Tibial nerve (tissue), 4 donors: ENCODE measurements around the gene PTX4. TPM values are rescaled to one million over a fixed set of nuclear protein-coding genes. Genes with fewer than 3 reads are reported as not detected.

Experiments used
- DNase-seq, 2 donors: peaks; one replicate each; pipeline ENCODE4 v3.0.0-alpha.2; 2019; ENCODE audit warnings: low spot score in 2 of 2
- H3K27ac ChIP-seq, 4 donors: fragments of 200-600 bp; sonication (generic) in 3 of 4; one replicate each; pipeline ENCODE4 v1.5.1; 2017 to 2019; ENCODE audit warnings: mild to moderate bottlenecking in 1 of 4
- H3K27me3 ChIP-seq, 2 donors: fragments of 200-600 bp; sonication (generic) in 1 of 2; one replicate each; pipeline versions ENCODE4 v1.5.1 to v1.6.0; 2017 to 2019
- H3K36me3 ChIP-seq, 3 donors: fragments of 200-600 bp; sonication (generic); one replicate each; pipeline ENCODE4 v1.5.1; 2018 to 2019
- H3K4me1 ChIP-seq, 4 donors: fragments of 200-600 bp; sonication (generic) in 3 of 4; one replicate each; pipeline ENCODE4 v1.5.1; 2017 to 2019
- H3K4me3 ChIP-seq, 4 donors: fragments of 200-600 bp; sonication (generic) in 3 of 4; one replicate each; pipeline ENCODE4 v1.5.1; 2017 to 2019; ENCODE audit warnings: mild to moderate bottlenecking in 1 of 4, moderate library complexity in 1 of 4
- H3K9me3 ChIP-seq, 4 donors: fragments of 200-600 bp; sonication (generic) in 3 of 4; one replicate each; pipeline ENCODE4 v1.5.1; 2017 to 2019
- CTCF ChIP-seq, 5 experiments: fragments of 200-600 bp in 3 of 5; fragments of 450-650 bp in 2 of 5; sonication (generic) in 3 of 5; IDR thresholded peaks; one replicate each; pipeline ENCODE4 v1.5.1; 2016 to 2019; ENCODE audit warnings: antibody characterized with exemption in 5 of 5, mild to moderate bottlenecking in 3 of 5, moderate library complexity in 2 of 5
- EP300 ChIP-seq, 2 donors: sonication (generic); formaldehyde crosslinking; IDR thresholded peaks; one replicate each; pipeline ENCODE4 v1.6.1; 2017; ENCODE audit warnings: antibody characterized with exemption in 2 of 2, mild to moderate bottlenecking in 1 of 2
- POLR2A ChIP-seq, 2 donors: fragments of 450-650 bp; IDR thresholded peaks; one replicate each; pipeline ENCODE4 v1.6.1; 2017; ENCODE audit warnings: antibody characterized with exemption in 2 of 2, mild to moderate bottlenecking in 2 of 2, moderate library complexity in 2 of 2
- WGBS, 2 donors: methylation state at CpG; one replicate each; pipeline ENCODE4 v1.1.5; 2018; 5-methylcytosine and 5-hydroxymethylcytosine counted together
- total RNA-seq, 4 donors: library from RNA; depleted of rRNA; stranded (reverse); fragments of >200 nt; gene quantifications; one replicate each; pipeline ENCODE4 v1.1.0, GENCODE V29; 2016

The PTX4 gene
- total RNA-seq, 4 donors from 2014 or later, result not detected

GRCh38 chr16:1474082-1474795 is 14.5 kb downstream of the PTX4 start:
- Histone ChIP-seq H3K36me3 (peaks cover 0 to 6% (median 0%) of the 10 kb centered on the region in 3 donors), H3K9me3 (no peaks in the 10 kb centered on the region), H3K27ac (peak overlapping the region; percentile 80 to 97 (median 95)), H3K27me3 (no peaks in the 10 kb centered on the region), H3K4me1 (peaks cover 0 to 48% (median 13%) of the 10 kb centered on the region in 4 donors), H3K4me3 (peak overlapping the region; percentile 60 to 100 (median 98))
- TF ChIP-seq EP300 (IDR thresholded peaks at IDR 0.05) (no peak), POLR2A (IDR thresholded peaks at IDR 0.05) (no peak), CTCF (IDR thresholded peaks at IDR 0.05) (no peak)
- whole genome bisulfite sequencing, 2 donors, result 10 to 22% methylated on average over 18 to 50 of the region's 57 CpGs
- no peak for DNase-seq

DNA sequence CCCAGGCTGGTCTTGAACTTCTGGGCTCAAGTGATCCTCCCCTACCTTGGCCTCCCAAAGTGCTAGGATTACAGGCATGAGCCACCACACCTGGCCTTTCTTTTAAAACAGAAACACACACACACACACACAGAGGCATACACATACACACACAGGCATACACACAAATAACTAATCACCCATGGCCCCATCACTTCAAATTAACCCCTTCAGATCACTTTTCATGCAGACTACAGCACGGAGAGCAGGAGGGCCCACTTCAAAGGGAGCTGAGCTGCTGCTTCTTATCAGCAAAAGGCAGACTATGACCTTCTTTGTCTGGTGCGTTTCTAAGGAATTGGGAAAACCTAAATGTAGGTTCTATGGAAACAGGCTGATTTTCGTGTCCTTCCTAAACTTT is 15.8 kb downstream of the PTX4 start:
- 45 to 78% methylated on average over 3 of the region's 3 CpGs for WGBS, 2 donors
- peaks cover 0 to 6% (median 0%) of the 10 kb centered on the region in 3 donors for H3K36me3 ChIP-seq
- H3K4me3 ChIP-seq, result no peak overlapping the region
- TF ChIP-seq EP300 (IDR thresholded peaks at IDR 0.05) (no peak), CTCF (IDR thresholded peaks at IDR 0.05) (no peak), POLR2A (IDR thresholded peaks at IDR 0.05) (no peak)
- H3K27me3 ChIP-seq, result no peaks in the 10 kb centered on the region
- DNase-seq, result no peak
- H3K4me1 ChIP-seq, result peaks cover 0 to 54% (median 13%) of the 10 kb centered on the region in 4 donors
- H3K9me3 ChIP-seq, result no peaks in the 10 kb centered on the region
- no peak overlapping the region for H3K27ac ChIP-seq

DNA sequence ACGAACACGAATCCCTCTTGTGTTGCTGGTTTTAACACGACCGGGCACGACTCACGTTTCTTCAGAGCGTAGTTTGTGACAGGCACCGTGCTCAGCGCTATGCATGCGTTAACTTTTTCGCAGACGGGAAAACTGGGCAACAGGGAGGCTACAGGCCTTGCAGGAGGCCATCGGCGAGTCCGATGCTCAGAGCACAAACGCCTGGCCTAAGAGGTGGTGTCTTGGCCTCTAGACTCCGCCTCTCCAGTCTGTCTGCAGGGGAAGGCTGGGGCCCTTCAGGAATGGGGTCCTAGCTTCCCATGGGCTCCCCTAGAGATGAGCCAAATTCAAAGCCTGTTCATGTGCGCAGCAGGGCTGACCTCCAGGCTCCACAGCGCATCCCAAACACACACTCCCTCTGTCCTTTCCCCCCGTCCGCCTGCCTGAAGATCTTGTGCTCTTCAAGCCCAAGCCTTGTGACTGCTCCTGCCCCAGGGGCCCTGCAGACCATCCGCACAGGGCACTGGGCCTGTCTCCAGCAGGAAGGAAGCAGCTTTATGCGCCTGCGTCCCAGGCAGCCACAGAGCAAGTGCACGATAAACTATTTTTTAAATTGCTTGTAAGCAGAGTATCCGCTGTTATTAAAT is 17.1 kb downstream of the PTX4 start:
- Histone ChIP-seq H3K36me3 (peaks cover 0 to 6% (median 0%) of the 10 kb centered on the region in 3 donors), H3K4me1 (peaks cover 0 to 54% (median 13%) of the 10 kb centered on the region in 4 donors), H3K9me3 (no peaks in the 10 kb centered on the region), H3K27ac (peak overlapping the region in 1 of 4 donors; percentile 55), H3K4me3 (no peak overlapping the region), H3K27me3 (no peaks in the 10 kb centered on the region)
- 86 to 87% methylated on average over 23 to 26 of the region's 26 CpGs for WGBS, 2 donors
- TF ChIP-seq CTCF (IDR thresholded peaks at IDR 0.05), result no peak
- no peak for TF ChIP-seq POLR2A (IDR thresholded peaks at IDR 0.05)
- TF ChIP-seq EP300 (IDR thresholded peaks at IDR 0.05), result no peak
- no peak for DNase-seq

DNA sequence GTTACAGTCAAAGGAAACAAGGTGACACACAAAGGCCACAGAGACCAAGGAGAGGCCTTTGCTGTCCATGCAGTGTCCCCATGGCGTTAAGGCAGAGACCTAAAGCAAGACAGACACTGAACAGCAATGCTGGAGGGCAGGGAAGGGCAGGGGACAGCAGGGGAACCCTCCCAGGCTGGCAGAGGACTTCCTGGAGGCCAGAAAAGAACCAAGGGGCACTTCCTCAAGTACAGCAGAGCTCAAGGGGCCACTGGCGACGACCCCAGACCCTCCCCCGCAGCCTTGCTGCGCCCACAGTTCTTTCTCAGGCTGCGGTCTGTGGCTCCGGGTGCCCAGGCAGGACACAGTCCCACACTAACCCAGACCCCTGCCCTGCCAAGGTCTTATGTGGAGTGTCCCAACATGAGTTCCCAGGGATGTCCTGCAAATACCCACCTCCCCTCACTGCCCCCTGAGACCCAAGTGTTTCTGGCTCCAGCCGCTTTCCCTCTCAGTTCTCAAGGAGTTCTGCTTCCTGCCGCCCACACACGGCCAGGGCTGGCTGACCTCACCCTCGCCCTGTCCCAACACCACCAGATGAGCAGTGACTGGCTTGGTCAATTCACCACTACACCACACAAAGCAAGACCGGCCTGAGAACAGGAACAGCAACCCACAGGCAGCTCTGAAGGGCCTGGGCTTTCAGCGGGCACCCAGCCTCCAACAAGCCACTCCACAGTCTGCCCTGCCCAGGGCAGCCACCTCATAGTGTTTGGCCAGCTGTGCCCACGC is 18.1 kb downstream of the PTX4 start:
- no peak for DNase-seq
- 51 to 56% methylated on average over 13 to 14 of the region's 14 CpGs for WGBS, 2 donors
- peak overlapping the region in 1 of 4 donors; percentile 55 for H3K27ac ChIP-seq
- peaks cover 0 to 10% (median 0%) of the 10 kb centered on the region in 3 donors for H3K36me3 ChIP-seq
- H3K27me3 ChIP-seq, result no peaks in the 10 kb centered on the region
- TF ChIP-seq CTCF (IDR thresholded peaks at IDR 0.05), result no peak
- no peak for TF ChIP-seq POLR2A (IDR thresholded peaks at IDR 0.05)
- no peak for TF ChIP-seq EP300 (IDR thresholded peaks at IDR 0.05)
- peaks cover 0 to 51% (median 10%) of the 10 kb centered on the region in 4 donors for H3K4me1 ChIP-seq
- no peaks in the 10 kb centered on the region for H3K9me3 ChIP-seq
- no peak overlapping the region for H3K4me3 ChIP-seq
